Measurements from ENCODE around the gene VSTM4.

Gene VSTM4

GRCh38 chr10:49106451-49106850 lies 8.9 kb downstream of the VSTM4 start:
- no peak for DNase-seq (ENCODE audit: low spot score)
- Mint-ChIP-seq H3K9me3 (no peaks in the 10 kb centered on the region), H3K4me1 (ENCODE audit: low read depth) (no peaks in the 10 kb centered on the region), H3K27ac (no peak overlapping the region), H3K4me3 (no peak overlapping the region), H3K27me3 (ENCODE audit: low read depth) (peaks cover 23% of the 10 kb centered on the region), H3K36me3 (ENCODE audit: low read depth) (no peaks in the 10 kb centered on the region)

GRCh38 chr10:49105076-49105475 lies 10.2 kb downstream of the VSTM4 start:
- H3K36me3 Mint-ChIP-seq (ENCODE audit: low read depth), result no peaks in the 10 kb centered on the region
- no peak overlapping the region for H3K4me3 Mint-ChIP-seq
- no peak for DNase-seq (ENCODE audit: low spot score)
- H3K27ac Mint-ChIP-seq, result no peak overlapping the region
- no peaks in the 10 kb centered on the region for H3K9me3 Mint-ChIP-seq
- H3K4me1 Mint-ChIP-seq (ENCODE audit: low read depth), result peaks cover 1% of the 10 kb centered on the region
- H3K27me3 Mint-ChIP-seq (ENCODE audit: low read depth), result peaks cover 27% of the 10 kb centered on the region

DNA sequence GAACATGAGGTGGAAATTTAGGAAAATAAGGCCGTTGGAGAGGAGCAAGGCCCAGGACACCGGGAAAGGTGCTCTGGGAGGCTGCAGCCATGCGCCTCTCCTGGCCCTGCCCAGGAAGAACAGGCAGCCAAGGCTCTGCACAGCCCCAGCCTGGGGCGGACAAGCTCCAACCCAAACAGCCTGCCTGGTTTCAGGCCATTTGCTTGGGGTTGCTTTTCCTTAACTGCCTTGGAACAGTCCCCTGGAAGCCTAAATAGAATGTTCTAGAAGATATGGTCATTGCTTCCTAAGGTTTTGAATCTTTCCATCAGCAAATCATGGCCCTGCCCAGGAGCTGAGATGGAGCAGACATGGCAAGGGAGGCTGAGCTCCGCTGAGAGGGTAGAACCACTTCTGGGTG lies 11.0 kb downstream of the VSTM4 start:
- H3K27ac Mint-ChIP-seq, result no peak overlapping the region
- H3K36me3 Mint-ChIP-seq (ENCODE audit: low read depth), result no peaks in the 10 kb centered on the region
- H3K4me3 Mint-ChIP-seq, result no peak overlapping the region
- H3K4me1 Mint-ChIP-seq (ENCODE audit: low read depth), result peaks cover 6% of the 10 kb centered on the region
- DNase-seq (ENCODE audit: low spot score), result no peak
- H3K9me3 Mint-ChIP-seq, result no peaks in the 10 kb centered on the region
- peaks cover 32% of the 10 kb centered on the region for H3K27me3 Mint-ChIP-seq (ENCODE audit: low read depth)

- no peak overlapping the region for H3K4me3 Mint-ChIP-seq
- DNase-seq (ENCODE audit: low spot score), result no peak
- H3K27me3 Mint-ChIP-seq (ENCODE audit: low read depth), result peaks cover 35% of the 10 kb centered on the region
- H3K4me1 Mint-ChIP-seq (ENCODE audit: low read depth), result peaks cover 6% of the 10 kb centered on the region
- H3K9me3 Mint-ChIP-seq, result no peaks in the 10 kb centered on the region
- H3K27ac Mint-ChIP-seq, result no peak overlapping the region
- H3K36me3 Mint-ChIP-seq (ENCODE audit: low read depth), result no peaks in the 10 kb centered on the region
Measured at GRCh38 chr10:49103761-49104160, 11.6 kb downstream of the VSTM4 start.

DNA sequence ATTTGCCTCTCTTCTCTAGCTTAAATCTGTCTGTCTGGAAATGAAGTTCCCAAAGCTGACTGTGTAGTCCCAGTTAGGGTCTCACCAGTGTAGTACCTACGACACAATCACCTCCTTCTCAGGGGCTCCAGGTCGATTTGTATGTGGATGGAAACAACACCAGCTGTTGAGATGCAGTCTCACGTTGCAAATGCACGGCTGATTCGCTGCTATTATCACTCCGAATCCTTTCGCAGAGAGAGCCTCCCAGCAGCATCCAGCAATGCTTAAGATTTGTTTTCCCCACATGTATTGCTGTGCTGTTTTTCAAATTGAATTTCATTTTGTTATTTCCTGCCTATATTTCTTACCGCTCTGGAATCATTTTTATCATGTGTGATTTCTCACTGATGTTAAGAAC lies 16.3 kb downstream of the VSTM4 start:
- DNase-seq (ENCODE audit: low spot score), result no peak
- Mint-ChIP-seq H3K9me3 (no peaks in the 10 kb centered on the region), H3K27ac (no peak overlapping the region), H3K4me3 (no peak overlapping the region), H3K27me3 (ENCODE audit: low read depth) (peaks cover 27% of the 10 kb centered on the region), H3K4me1 (ENCODE audit: low read depth) (peaks cover 6% of the 10 kb centered on the region), H3K36me3 (ENCODE audit: low read depth) (no peaks in the 10 kb centered on the region)

DNA sequence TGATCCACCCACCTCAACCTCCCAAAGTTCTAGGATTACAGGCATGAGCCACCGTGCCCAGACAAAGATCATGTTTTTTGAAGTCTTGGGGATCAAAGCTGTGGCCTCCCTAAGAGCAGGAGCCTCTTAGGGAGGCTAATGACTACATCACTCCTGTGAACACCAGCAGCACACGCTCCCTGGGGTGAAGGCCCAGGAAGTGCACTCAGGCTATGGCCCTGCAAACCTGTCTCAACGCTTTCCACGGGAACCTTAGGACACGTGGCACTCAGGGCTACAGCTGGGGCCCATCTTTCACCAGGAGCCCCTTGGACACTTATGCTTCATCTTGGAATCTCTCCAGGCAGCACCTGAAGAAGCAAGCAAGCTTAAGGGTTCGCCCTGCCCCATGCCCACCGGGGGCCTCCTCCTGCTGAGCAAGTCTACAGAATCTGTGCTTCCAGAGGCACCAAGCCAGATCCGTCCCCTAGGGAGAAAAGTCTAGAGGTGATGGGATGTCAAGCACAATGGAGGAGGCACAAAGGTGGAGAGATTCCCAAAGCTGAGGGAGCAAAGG lies 18.4 kb downstream of the VSTM4 start:
- Mint-ChIP-seq H3K4me1 (ENCODE audit: low read depth) (peaks cover 6% of the 10 kb centered on the region), H3K4me3 (no peak overlapping the region), H3K27me3 (ENCODE audit: low read depth) (peaks cover 25% of the 10 kb centered on the region), H3K36me3 (ENCODE audit: low read depth) (no peaks in the 10 kb centered on the region), H3K9me3 (no peaks in the 10 kb centered on the region), H3K27ac (no peak overlapping the region)
- DNase-seq (ENCODE audit: low spot score), result no peak

DNA sequence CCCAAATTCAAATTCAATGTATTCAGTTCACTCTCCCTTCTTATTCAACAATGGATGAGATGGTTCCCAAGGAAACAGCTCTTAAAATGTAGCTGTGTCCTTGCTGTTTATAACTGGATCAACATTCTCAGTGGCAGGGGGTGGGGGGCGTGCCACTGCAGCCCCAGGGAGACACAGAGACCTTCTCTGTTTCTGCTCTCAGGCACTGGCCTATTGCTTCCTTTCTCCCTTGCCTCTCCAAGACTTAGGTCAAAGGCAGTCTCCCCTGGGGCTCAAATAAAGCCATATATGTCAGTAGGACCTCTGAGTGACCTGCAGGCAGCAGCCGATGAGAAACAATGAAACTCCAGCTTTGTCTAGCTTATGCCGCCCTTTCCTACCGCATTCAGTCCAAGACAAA lies 20.7 kb downstream of the VSTM4 start:
- Mint-ChIP-seq H3K4me1 (ENCODE audit: low read depth) (peaks cover under 1% of the 10 kb centered on the region), H3K36me3 (ENCODE audit: low read depth) (no peaks in the 10 kb centered on the region), H3K27ac (no peak overlapping the region)

DNA sequence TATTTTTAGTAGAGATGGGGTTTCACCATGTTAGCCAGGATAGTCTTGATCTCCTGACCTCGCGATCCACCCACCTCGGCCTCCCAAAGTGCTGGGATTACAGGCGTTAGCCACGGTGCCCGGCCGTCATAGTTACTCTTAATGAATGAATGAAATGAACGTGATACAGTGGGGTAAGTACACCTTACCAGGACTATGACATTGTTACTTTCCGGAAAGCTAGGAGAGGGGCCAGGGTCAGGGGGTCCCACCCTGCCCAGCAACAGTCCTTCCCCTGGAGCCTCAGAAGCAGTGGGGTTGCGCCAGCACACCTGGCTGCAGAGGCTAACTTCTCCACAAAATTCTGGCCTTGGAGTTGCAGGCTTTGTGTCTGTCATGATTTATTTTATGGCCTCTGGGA lies 21.4 kb downstream of the VSTM4 start:
- Mint-ChIP-seq H3K9me3 (no peaks in the 10 kb centered on the region), H3K36me3 (ENCODE audit: low read depth) (no peaks in the 10 kb centered on the region), H3K4me1 (ENCODE audit: low read depth) (no peaks in the 10 kb centered on the region), H3K27me3 (ENCODE audit: low read depth) (peaks cover 8% of the 10 kb centered on the region), H3K4me3 (no peak overlapping the region), H3K27ac (no peak overlapping the region)
- DNase-seq (ENCODE audit: low spot score), result no peak

More for the DNA sequence above, 20.7 kb downstream of the VSTM4 start:
- no peaks in the 10 kb centered on the region for H3K9me3 Mint-ChIP-seq
- no peak overlapping the region for H3K4me3 Mint-ChIP-seq
- peaks cover 14% of the 10 kb centered on the region for H3K27me3 Mint-ChIP-seq (ENCODE audit: low read depth)
- DNase-seq (ENCODE audit: low spot score), result no peak

- DNase-seq (ENCODE audit: low spot score), result no peak
Measured at GRCh38 chr10:49092477-49092876, 22.8 kb downstream of the VSTM4 start.

GRCh38 chr10:49091450-49092210 lies 23.7 kb downstream of the VSTM4 start:
- peaks cover 2% of the 10 kb centered on the region for H3K27me3 Mint-ChIP-seq (ENCODE audit: low read depth)
- peaks cover 9% of the 10 kb centered on the region for H3K9me3 Mint-ChIP-seq
- no peaks in the 10 kb centered on the region for H3K36me3 Mint-ChIP-seq (ENCODE audit: low read depth)
- H3K27ac Mint-ChIP-seq, result no peak overlapping the region
- no peak for DNase-seq (ENCODE audit: low spot score)
- H3K4me3 Mint-ChIP-seq, result no peak overlapping the region
- H3K4me1 Mint-ChIP-seq (ENCODE audit: low read depth), result no peaks in the 10 kb centered on the region

More at GRCh38 chr10:49092477-49092876, 22.8 kb downstream of the VSTM4 start:
- no peaks in the 10 kb centered on the region for H3K36me3 Mint-ChIP-seq (ENCODE audit: low read depth)
- peaks cover 1% of the 10 kb centered on the region for H3K9me3 Mint-ChIP-seq
- H3K27me3 Mint-ChIP-seq (ENCODE audit: low read depth), result peaks cover 2% of the 10 kb centered on the region
- H3K4me3 Mint-ChIP-seq, result no peak overlapping the region
- H3K27ac Mint-ChIP-seq, result no peak overlapping the region
- no peaks in the 10 kb centered on the region for H3K4me1 Mint-ChIP-seq (ENCODE audit: low read depth)

- H3K27ac Mint-ChIP-seq, result no peak overlapping the region
- no peaks in the 10 kb centered on the region for H3K4me1 Mint-ChIP-seq (ENCODE audit: low read depth)
- no peak overlapping the region for H3K4me3 Mint-ChIP-seq
- DNase-seq (ENCODE audit: low spot score), result no peak
- peaks cover 13% of the 10 kb centered on the region for H3K9me3 Mint-ChIP-seq
- no peaks in the 10 kb centered on the region for H3K36me3 Mint-ChIP-seq (ENCODE audit: low read depth)
- H3K27me3 Mint-ChIP-seq (ENCODE audit: low read depth), result peaks cover 2% of the 10 kb centered on the region
Measured at GRCh38 chr10:49090696-49091380, 24.5 kb downstream of the VSTM4 start.

DNA sequence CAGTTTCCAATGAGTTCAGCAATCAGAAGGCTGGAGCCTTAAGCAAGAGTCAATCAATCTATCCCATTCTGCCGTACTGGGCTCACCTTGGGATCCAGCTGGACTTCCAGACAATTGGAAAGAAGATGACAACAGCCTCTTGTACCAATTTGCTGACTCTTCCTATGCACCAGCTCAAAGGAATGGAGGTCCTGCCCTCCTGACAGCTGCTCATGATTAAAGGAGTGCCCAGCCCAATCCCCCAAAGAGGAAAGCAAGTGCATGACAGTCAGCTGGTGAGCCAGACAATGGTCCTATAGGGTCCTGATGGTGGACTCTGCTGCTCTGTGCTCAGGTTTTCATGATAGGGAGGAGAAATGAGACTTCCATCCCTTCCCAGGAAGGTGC lies 25.1 kb downstream of the VSTM4 start:
- DNase-seq (ENCODE audit: low spot score), result no peak
- H3K27ac Mint-ChIP-seq, result no peak overlapping the region
- peaks cover 2% of the 10 kb centered on the region for H3K27me3 Mint-ChIP-seq (ENCODE audit: low read depth)
- H3K4me3 Mint-ChIP-seq, result no peak overlapping the region
- no peaks in the 10 kb centered on the region for H3K36me3 Mint-ChIP-seq (ENCODE audit: low read depth)
- H3K9me3 Mint-ChIP-seq, result peaks cover 13% of the 10 kb centered on the region
- H3K4me1 Mint-ChIP-seq (ENCODE audit: low read depth), result no peaks in the 10 kb centered on the region

- no peak for DNase-seq (ENCODE audit: low spot score)
- no peaks in the 10 kb centered on the region for H3K36me3 Mint-ChIP-seq (ENCODE audit: low read depth)
- peaks cover 13% of the 10 kb centered on the region for H3K9me3 Mint-ChIP-seq
- H3K27ac Mint-ChIP-seq, result no peak overlapping the region
- H3K4me3 Mint-ChIP-seq, result no peak overlapping the region
- no peaks in the 10 kb centered on the region for H3K4me1 Mint-ChIP-seq (ENCODE audit: low read depth)
- H3K27me3 Mint-ChIP-seq (ENCODE audit: low read depth), result peaks cover 2% of the 10 kb centered on the region
Measured at GRCh38 chr10:49089557-49090188, 25.6 kb downstream of the VSTM4 start.

DNA sequence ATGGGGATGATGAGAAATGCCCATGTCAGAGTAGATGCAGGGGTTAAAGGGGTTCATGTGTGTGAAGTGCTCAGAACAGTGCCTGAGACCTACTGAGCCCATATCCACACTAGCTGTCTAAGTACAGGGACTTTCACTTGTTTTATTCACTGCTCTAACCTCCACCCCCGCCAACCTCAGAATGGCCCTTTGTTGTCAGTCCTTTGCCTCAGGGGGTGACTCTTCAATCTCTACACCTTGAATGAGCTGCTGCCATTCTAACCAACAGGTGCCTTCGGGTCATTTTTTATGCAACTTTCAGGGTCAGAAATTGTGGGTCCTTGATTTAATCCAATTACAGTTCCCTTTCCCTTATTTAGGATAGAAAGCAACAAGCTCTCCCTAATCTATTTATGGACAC lies 26.2 kb downstream of the VSTM4 start:
- Mint-ChIP-seq H3K27me3 (ENCODE audit: low read depth) (peaks cover 2% of the 10 kb centered on the region), H3K27ac (no peak overlapping the region), H3K9me3 (peaks cover 13% of the 10 kb centered on the region), H3K4me1 (ENCODE audit: low read depth) (no peaks in the 10 kb centered on the region), H3K4me3 (no peak overlapping the region), H3K36me3 (ENCODE audit: low read depth) (no peaks in the 10 kb centered on the region)
- no peak for DNase-seq (ENCODE audit: low spot score)

All from T-helper 2 cell treated with Interferon-gamma antibody and Interleukin-4, amounts not matched to agents 5 μg/mL and 100 μg/mL, for 36 hours (primary cell).